ENCODE results near the gene IFFO2. TPM values are rescaled to one million over a fixed set of nuclear protein-coding genes. Genes with fewer than 3 reads are reported as not detected.

Gene IFFO2
- total and polyA plus RNA-seq, 2 donors (not counting 3 experiments of a cell fraction or from before 2014, with no cell fraction given) = 31.1 to 31.3 TPM

GRCh38 chr1:18918417-18918816, 38.1 kb downstream of the IFFO2 start:
- Histone ChIP-seq H4K20me1 (replicated peaks; ENCODE audit: control insufficient read depth, extremely low read depth, insufficient read depth, low read length) (no peaks in the 10 kb centered on the region), H3K9ac (replicated peaks; ENCODE audit: extremely low read depth, insufficient read depth, low read length) (no peak overlapping the region), H3K9me3 (replicated peaks; ENCODE audit: control insufficient read depth, insufficient read depth, low read length) (no peaks in the 10 kb centered on the region), H3K4me3 (replicated peaks in 1 of 3; ENCODE audit: insufficient read depth in 1 of 3, low read depth in 1 of 3, low read length in 3 of 3) (no peak overlapping the region), H3K27me3 (ENCODE audit: control insufficient read depth in 2 of 2, insufficient read depth in 2 of 2, low read length in 2 of 2) (no peaks in the 10 kb centered on the region), H3K36me3 (ENCODE audit: control insufficient read depth in 2 of 2, extremely low read depth in 1 of 2, insufficient read depth in 2 of 2, low read length in 2 of 2) (peaks cover 2 to 9% of the 10 kb centered on the region in 2 experiments), H3K4me1 (ENCODE audit: control insufficient read depth, extremely low read depth, insufficient read depth, low read length) (peaks cover 21% of the 10 kb centered on the region), H2AFZ (ENCODE audit: low read depth, low read length) (no peak overlapping the region), H3K4me2 (ENCODE audit: insufficient read depth, low read length) (no peak overlapping the region), H3K9me1 (replicated peaks; ENCODE audit: control insufficient read depth, extremely low read depth, insufficient read depth, low read length) (no peaks in the 10 kb centered on the region), H3K27ac (ENCODE audit: insufficient read depth, low read depth, low read length) (no peak overlapping the region), H3K79me2 (ENCODE audit: control insufficient read depth, insufficient read depth, low read length) (peaks cover 19% of the 10 kb centered on the region)
- no peak for FAIRE-seq
- BruUV-seq (replicated peaks) = no TSS peak
- TF ChIP-seq GATA2 (IDR thresholded peaks at IDR 0.05; ENCODE audit: insufficient read depth, insufficient read length, low read depth, low read length) = no peak
- TF ChIP-seq CTCF (IDR thresholded peaks at IDR 0.05; ENCODE audit: extremely low read depth in 1 of 2, insufficient read depth in 1 of 2, low read depth in 1 of 2, low read length in 2 of 2) = no peak
- no peak for TF ChIP-seq MYC (IDR thresholded peaks at IDR 0.05; ENCODE audit: low read depth, low read length)
- no peak for TF ChIP-seq POLR2AphosphoS5 (IDR thresholded peaks at IDR 0.05; ENCODE audit: insufficient read depth, low read depth, low read length)
- TF ChIP-seq POLR2A (IDR thresholded peaks at IDR 0.05; ENCODE audit: low read depth, low read length) = no peak
- TF ChIP-seq EZH2 (IDR thresholded peaks at IDR 0.05; ENCODE audit: borderline replicate concordance, low read depth, low read length, severe bottlenecking) = no peak
- TF ChIP-seq, protein P1, sequence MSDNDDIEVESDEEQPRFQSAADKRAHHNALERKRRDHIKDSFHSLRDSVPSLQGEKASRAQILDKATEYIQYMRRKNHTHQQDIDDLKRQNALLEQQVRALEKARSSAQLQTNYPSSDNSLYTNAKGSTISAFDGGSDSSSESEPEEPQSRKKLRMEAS (IDR thresholded peaks at IDR 0.05; ENCODE audit: insufficient read depth, insufficient read length) = no peak
- TF ChIP-seq JUN (IDR thresholded peaks at IDR 0.05; ENCODE audit: borderline replicate concordance, insufficient read depth, insufficient read length, low read depth) = no peak
- TF ChIP-seq FOS (IDR thresholded peaks at IDR 0.05; ENCODE audit: borderline replicate concordance, insufficient read depth, low read length) = no peak
- POLR2A ChIA-PET = no interaction called here
- DNase-seq (ENCODE audit: low read depth, low spot score) = no peak
- CTCF ChIA-PET = interaction anchor here (3.7 to 4.6 kb wide), 2 partner anchors 11 to 54 kb away, joined by 15 to 22 read pairs; no protein-coding TSS in a partner anchor
- intact Hi-C loops (cut with micrococcal nuclease) (no loop called here), dilution Hi-C loops (cut with MboI; ENCODE audit: extremely low pct_ligation_motif_present, low sequenced_read_pairs) (no loop called here)
